GM23338 (cell line): Measurements from ENCODE around the gene KLC3. TPM values are rescaled to one million over a fixed set of nuclear protein-coding genes. Genes with fewer than 3 reads are reported as not detected.
"Not testable (repeated sequence)": the region's sequence is repeated elsewhere in the genome, so short reads cannot be mapped to it uniquely, and the experiment has no call there.

Source experiments
- ATAC-seq: fragments of 200-7000 bp; cut with Tn5 transposase; 3 replicates; pipeline ENCODE4 v1.9.1; 2020
- DNase-seq: peaks from one replicate; pipeline ENCODE4 v3.0.0-alpha.2; 2015; ENCODE audit warnings: low spot score
- H2AFZ ChIP-seq: fragments of 200-600 bp; sonication (generic); 2 replicates; pipeline ENCODE4 v1.8.0; 2016; ENCODE audit warnings: antibody characterized with exemption, mild to moderate bottlenecking, moderate library complexity
- H3F3A ChIP-seq: fragments of 200-600 bp; sonication (generic); replicated peaks from 2 replicates; pipeline ENCODE4 v1.8.0; 2017; ENCODE audit warnings: antibody characterized with exemption, mixed run types, low read depth
- H3K27ac ChIP-seq: fragments of 200-600 bp; sonication (generic); 2 replicates; pipeline ENCODE4 v1.6.1; 2016; ENCODE audit warnings: low read depth
- H3K27me3 ChIP-seq: fragments of 200-600 bp; sonication (generic); 2 replicates; pipeline ENCODE4 v1.8.0; 2016; ENCODE audit warnings: mild to moderate bottlenecking, mixed run types, moderate library complexity; ENCODE audit not compliant: insufficient read depth
- H3K36me3 ChIP-seq: fragments of 200-600 bp; sonication (generic); 2 replicates; pipeline ENCODE4 v1.8.0; 2016; ENCODE audit warnings: mild to moderate bottlenecking; ENCODE audit not compliant: insufficient read depth
- H3K4me1 ChIP-seq: fragments of 200-600 bp; sonication (generic); 2 replicates; pipeline ENCODE4 v1.8.0; 2016; ENCODE audit warnings: mild to moderate bottlenecking, moderate library complexity; ENCODE audit not compliant: insufficient read depth
- H3K4me2 ChIP-seq: fragments of 200-600 bp; sonication (generic); 2 replicates; pipeline ENCODE4 v1.7.1; 2017; ENCODE audit warnings: mixed run types
- H3K4me3 ChIP-seq: fragments of 200-600 bp; sonication (generic); 2 replicates; pipeline ENCODE4 v1.6.1; 2016; ENCODE audit warnings: mixed run types
- H3K79me2 ChIP-seq: fragments of 200-600 bp; sonication (generic); replicated peaks from 2 replicates; pipeline ENCODE4 v1.8.0; 2017; ENCODE audit warnings: mild to moderate bottlenecking; ENCODE audit not compliant: insufficient read depth
- H3K9me2 ChIP-seq: fragments of 200-600 bp; sonication (generic); 2 replicates; pipeline ENCODE4 v1.8.0; 2017; ENCODE audit not compliant: insufficient read depth
- H4K20me1 ChIP-seq: fragments of 200-600 bp; sonication (generic); replicated peaks from 2 replicates; pipeline ENCODE4 v1.8.0; 2017; ENCODE audit warnings: mild to moderate bottlenecking; ENCODE audit not compliant: insufficient read depth
- H3K27ac Mint-ChIP-seq: 2 replicates; pipeline ENCODE4 v1.8.0; 2020; ENCODE audit warnings: inconsistent platforms, mild to moderate bottlenecking, moderate library complexity, mixed read lengths
- H3K27me3 Mint-ChIP-seq: 3 replicates; pipeline ENCODE4 v1.8.0; 2022; ENCODE audit warnings: low read depth, mild to moderate bottlenecking, moderate library complexity, mixed read lengths, inconsistent platforms; ENCODE audit not compliant: insufficient read depth, poor library complexity
- H3K36me3 Mint-ChIP-seq: 3 replicates; pipeline ENCODE4 v1.8.0; 2021; ENCODE audit warnings: low read depth, mild to moderate bottlenecking, inconsistent platforms, moderate library complexity, mixed read lengths
- H3K4me1 Mint-ChIP-seq: 3 replicates; pipeline ENCODE4 v1.8.0; 2020; ENCODE audit warnings: mild to moderate bottlenecking, inconsistent platforms, mixed read lengths
- H3K4me3 Mint-ChIP-seq: 3 replicates; pipeline ENCODE4 v1.8.0; 2021; ENCODE audit warnings: moderate library complexity, mild to moderate bottlenecking, inconsistent platforms, mixed read lengths
- H3K9me3 Mint-ChIP-seq: 3 replicates; pipeline ENCODE4 v1.8.0; 2020; ENCODE audit warnings: moderate library complexity, mild to moderate bottlenecking, inconsistent platforms, mixed read lengths
- CREB1 ChIP-seq: fragments of 250-450 bp; sonication (Bioruptor Pico); IDR thresholded peaks from 2 replicates; pipeline ENCODE4 v1.5.0; 2020; ENCODE audit warnings: low read depth, mild to moderate bottlenecking, moderate library complexity
- CTCF ChIP-seq, 2 experiments: fragments of 200-600 bp in 1 of 2; sonication (generic) in 1 of 2; conservative IDR thresholded peaks; 2 replicates each; pipeline versions ENCODE4 v1.5.1 to v1.6.1; 2016 to 2017; ENCODE audit warnings: antibody characterized with exemption in 2 of 2, low read depth in 2 of 2, mild to moderate bottlenecking in 2 of 2, moderate library complexity in 1 of 2
- ETS1 ChIP-seq: IDR thresholded peaks from 2 replicates; pipeline ENCODE4 v1.6.1; 2016; ENCODE audit warnings: antibody characterized with exemption
- EZH2 ChIP-seq: fragments of 200-600 bp; sonication (generic); IDR thresholded peaks from one replicate; pipeline ENCODE4 v1.8.0; 2017; ENCODE audit warnings: antibody characterized with exemption, mild to moderate bottlenecking, low read depth; ENCODE audit not compliant: unreplicated experiment
- EZH2phosphoT487 ChIP-seq: fragments of 200-600 bp; sonication (generic); IDR thresholded peaks from one replicate; pipeline ENCODE4 v1.8.1; 2018; ENCODE audit warnings: antibody characterized with exemption; ENCODE audit not compliant: unreplicated experiment
- JUNB ChIP-seq: IDR thresholded peaks from one replicate; pipeline ENCODE4 v1.6.1; 2016; ENCODE audit warnings: antibody characterized with exemption; ENCODE audit not compliant: unreplicated experiment
- NANOG ChIP-seq: IDR thresholded peaks from 2 replicates; pipeline ENCODE4 v1.6.1; 2016; ENCODE audit warnings: antibody characterized with exemption, borderline replicate concordance
- POLR2AphosphoS5 ChIP-seq: IDR thresholded peaks from 2 replicates; pipeline ENCODE4 v1.6.1; 2016; ENCODE audit warnings: antibody characterized with exemption, low read depth
- STAT1 ChIP-seq: IDR thresholded peaks from one replicate; pipeline ENCODE4 v1.6.1; 2016; ENCODE audit warnings: antibody characterized with exemption; ENCODE audit not compliant: unreplicated experiment
- ZNF114 ChIP-seq: fragments of 250-450 bp; sonication (Bioruptor Pico); IDR thresholded peaks from 2 replicates; pipeline ENCODE4 v1.5.0; 2020; ENCODE audit warnings: mild to moderate bottlenecking, moderate library complexity
- ZNF331 ChIP-seq: fragments of 250-450 bp; sonication (Bioruptor Pico); IDR thresholded peaks from 2 replicates; pipeline ENCODE4 v1.5.0; 2020; ENCODE audit warnings: low read depth, mild to moderate bottlenecking, moderate library complexity
- ZNF462 ChIP-seq: fragments of 250-450 bp; sonication (Bioruptor Pico); IDR thresholded peaks from 2 replicates; pipeline ENCODE4 v1.5.0; 2020; ENCODE audit warnings: mild to moderate bottlenecking, moderate library complexity
- polyA plus RNA-seq: library from polyadenylated mRNA; unstranded; fragments of >200 nt; fragmentation: Nextera tagmentation; extraction: Ambion mirVana; gene quantifications from 2 replicates; pipeline ENCODE4 v1.2.1, GENCODE V29; 2016
- total RNA-seq: library from RNA; depleted of rRNA; stranded (reverse); fragments of >200 nt; shearing (Covaris generic); gene quantifications from 2 replicates; pipeline ENCODE4 v1.2.3, GENCODE V29; 2014

The KLC3 gene
- total and polyA plus RNA-seq, 2 experiments from 2014 or later = 3.1 to 6.4 TPM

GRCh38 chr19:45307361-45307760 is 33.2 kb upstream of the KLC3 start:
- Histone ChIP-seq H3K4me1 (no peaks in the 10 kb centered on the region), H3K4me3 (no peak overlapping the region), H3K79me2 (no peaks in the 10 kb centered on the region), H3F3A (peaks cover 5% of the 10 kb centered on the region; the same call in 1 of the 2 replicates), H3K27ac (no peak overlapping the region), H3K27me3 (peaks cover 23% of the 10 kb centered on the region), H3K36me3 (no peaks in the 10 kb centered on the region), H2AFZ (no peak overlapping the region), H3K9me2 (no peaks in the 10 kb centered on the region), H3K4me2 (no peak overlapping the region), H4K20me1 (no peaks in the 10 kb centered on the region)
- DNase-seq (no peak), ATAC-seq (no peak)
- H3K27me3 Mint-ChIP-seq = peaks cover 14% of the 10 kb centered on the region
- H3K27ac Mint-ChIP-seq = no peak overlapping the region
- no peaks in the 10 kb centered on the region; the same call in 2 of the 3 replicates for H3K4me1 Mint-ChIP-seq
- no peaks in the 10 kb centered on the region for H3K36me3 Mint-ChIP-seq
- H3K4me3 Mint-ChIP-seq = no peak overlapping the region
- TF ChIP-seq ZNF462 (CRISPR knock-in tag) = no peak
- no peak for TF ChIP-seq CTCF (conservative IDR thresholded peaks at IDR 0.05; ENCODE audit: low read depth in 2 of 2)
- no peak for TF ChIP-seq CREB1
- TF ChIP-seq ZNF114 (CRISPR knock-in tag) = no peak
- TF ChIP-seq JUNB = no peak
- no peak for TF ChIP-seq STAT1
- no peak for TF ChIP-seq NANOG
- no peak for TF ChIP-seq ZNF331 (CRISPR knock-in tag)
- no peak for TF ChIP-seq EZH2
- TF ChIP-seq POLR2AphosphoS5 = no peak
- TF ChIP-seq ETS1 = no peak
- TF ChIP-seq EZH2phosphoT487 = no peak
- peaks cover 4% of the 10 kb centered on the region; the same call in 1 of the 3 replicates for H3K9me3 Mint-ChIP-seq

GRCh38 chr19:45309322-45309721 is 31.2 kb upstream of the KLC3 start:
- H2AFZ ChIP-seq, H3K9me3 Mint-ChIP-seq, H3K27ac Mint-ChIP-seq, H3K36me3 ChIP-seq, H3K4me2 ChIP-seq, H3F3A ChIP-seq, H3K27ac ChIP-seq, H3K4me1 Mint-ChIP-seq, H4K20me1 ChIP-seq, H3K4me1 ChIP-seq, H3K79me2 ChIP-seq, H3K36me3 Mint-ChIP-seq, DNase-seq, H3K4me3 Mint-ChIP-seq, ATAC-seq, H3K9me2 ChIP-seq, H3K4me3 ChIP-seq: not testable (repeated sequence)
- H3K27me3 ChIP-seq = peaks cover 24% of the 10 kb centered on the region; the same call in 1 of the 2 replicates
- peaks cover 16% of the 10 kb centered on the region for H3K27me3 Mint-ChIP-seq
